Measurements from ENCODE around the gene TMPRSS4. TPM values are rescaled to one million over a fixed set of nuclear protein-coding genes. Genes with fewer than 3 reads are reported as not detected.

The TMPRSS4 gene
- total RNA-seq, 5 donors from 2014 or later (not counting 1 experiment from before 2014, with no cell fraction given), result 0.51 to 0.66 TPM; not detected in 3

GRCh38 chr11:118088531-118088930 is 11.7 kb downstream of the TMPRSS4 start:
- ChIA-PET POLR2A (no interaction called here), CTCF (no interaction called here)
- H3K4me1 ChIP-seq (ENCODE audit: control insufficient read depth in 1 of 2, extremely low read depth in 1 of 2, insufficient read depth in 2 of 2, low read length in 2 of 2), result no peaks in the 10 kb centered on the region
- H3K27me3 ChIP-seq (replicated peaks in 1 of 2; ENCODE audit: control insufficient read depth in 2 of 2, extremely low read depth in 1 of 2, insufficient read depth in 2 of 2, low read length in 1 of 2), result peaks cover 0 to 31% of the 10 kb centered on the region in 2 experiments
- H3K27ac ChIP-seq (ENCODE audit: low read length), result no peak overlapping the region
- Mint-ChIP-seq H3K9me3 (peaks cover 6 to 25% (median 10%) of the 10 kb centered on the region in 3 donors), H3K4me1 (peaks cover 0 to 3% (median 0%) of the 10 kb centered on the region in 3 donors), H3K36me3 (peaks cover 18% of the 10 kb centered on the region), H3K27ac (no peak overlapping the region), H3K27me3 (peaks cover 0 to 10% of the 10 kb centered on the region in 2 donors), H3K4me3 (no peak overlapping the region)
- H3K9me3 ChIP-seq, result no peaks in the 10 kb centered on the region
- WGBS (ENCODE audit: insufficient coverage), result 72% methylated on average over 2 of the region's 4 CpGs
- ATAC-seq (replicated peaks in 1 of 4) (no peak), DNase-seq (peak in 1 of 35 experiments; percentile 31)
- H3K4me3 ChIP-seq (ENCODE audit: control insufficient read depth in 1 of 2, extremely low read depth in 1 of 2, low read length in 1 of 2), result no peak overlapping the region
- no peaks in the 10 kb centered on the region for H3K36me3 ChIP-seq (ENCODE audit: control insufficient read depth in 2 of 2, extremely low read depth in 1 of 2, insufficient read depth in 1 of 2, low read length in 1 of 2)

- H3K4me1 ChIP-seq (ENCODE audit: control insufficient read depth in 1 of 2, extremely low read depth in 1 of 2, insufficient read depth in 2 of 2, low read length in 2 of 2), result no peaks in the 10 kb centered on the region
- ChIA-PET POLR2A (no interaction called here), CTCF (interaction anchor here in 1 of 2 donors (0.5 kb wide), 1 partner anchor 1323 kb away, joined by 5 read pairs; no protein-coding TSS in a partner anchor)
- H3K27ac Mint-ChIP-seq, result no peak overlapping the region
- no peak overlapping the region for H3K4me3 Mint-ChIP-seq
- ATAC-seq (replicated peaks in 1 of 4), result no peak
- H3K36me3 Mint-ChIP-seq, result peaks cover 18% of the 10 kb centered on the region
- H3K4me3 ChIP-seq (ENCODE audit: control insufficient read depth in 1 of 2, extremely low read depth in 1 of 2, low read length in 1 of 2), result no peak overlapping the region
- H3K9me3 Mint-ChIP-seq, result peaks cover 6 to 25% (median 10%) of the 10 kb centered on the region in 3 donors
- peaks cover 0 to 30% of the 10 kb centered on the region in 2 experiments for H3K27me3 ChIP-seq (replicated peaks in 1 of 2; ENCODE audit: control insufficient read depth in 2 of 2, extremely low read depth in 1 of 2, insufficient read depth in 2 of 2, low read length in 1 of 2)
- H3K36me3 ChIP-seq (ENCODE audit: control insufficient read depth in 2 of 2, extremely low read depth in 1 of 2, insufficient read depth in 1 of 2, low read length in 1 of 2), result no peaks in the 10 kb centered on the region
- no peak for DNase-seq
- WGBS (ENCODE audit: insufficient coverage), result 92% methylated on average over 6 of the region's 7 CpGs
- no peaks in the 10 kb centered on the region for H3K9me3 ChIP-seq
- H3K4me1 Mint-ChIP-seq, result no peaks in the 10 kb centered on the region
- no peak overlapping the region for H3K27ac ChIP-seq (ENCODE audit: low read length)
- H3K27me3 Mint-ChIP-seq, result peaks cover 0 to 10% of the 10 kb centered on the region in 2 donors
These were observed 13.8 kb downstream of the TMPRSS4 start for GRCh38 chr11:118090545-118091162.

GRCh38 chr11:118091690-118092089 is 14.8 kb downstream of the TMPRSS4 start:
- H3K4me1 Mint-ChIP-seq, result no peaks in the 10 kb centered on the region
- DNase-seq (no peak), ATAC-seq (replicated peaks in 1 of 4) (no peak)
- Histone ChIP-seq H3K27me3 (replicated peaks in 1 of 2; ENCODE audit: control insufficient read depth in 2 of 2, extremely low read depth in 1 of 2, insufficient read depth in 2 of 2, low read length in 1 of 2) (peaks cover 0 to 29% of the 10 kb centered on the region in 2 experiments), H3K4me3 (ENCODE audit: control insufficient read depth in 1 of 2, extremely low read depth in 1 of 2, low read length in 1 of 2) (no peak overlapping the region), H3K4me1 (ENCODE audit: control insufficient read depth in 1 of 2, extremely low read depth in 1 of 2, insufficient read depth in 2 of 2, low read length in 2 of 2) (no peaks in the 10 kb centered on the region), H3K9me3 (no peaks in the 10 kb centered on the region), H3K27ac (ENCODE audit: low read length) (no peak overlapping the region), H3K36me3 (ENCODE audit: control insufficient read depth in 2 of 2, extremely low read depth in 1 of 2, insufficient read depth in 1 of 2, low read length in 1 of 2) (no peaks in the 10 kb centered on the region)
- H3K27me3 Mint-ChIP-seq, result peaks cover 0 to 10% of the 10 kb centered on the region in 2 donors
- H3K27ac Mint-ChIP-seq, result no peak overlapping the region
- no peak overlapping the region for H3K4me3 Mint-ChIP-seq
- peaks cover 6 to 25% (median 7%) of the 10 kb centered on the region in 3 donors for H3K9me3 Mint-ChIP-seq
- POLR2A ChIA-PET, result no interaction called here
- peaks cover 18% of the 10 kb centered on the region for H3K36me3 Mint-ChIP-seq
- CTCF ChIA-PET, result no interaction called here
- WGBS (ENCODE audit: insufficient coverage), result 86% methylated on average over 6 of the region's 6 CpGs

- H3K27me3 Mint-ChIP-seq, result peaks cover 0 to 16% of the 10 kb centered on the region in 2 donors
- peaks cover 0 to 13% (median 2%) of the 10 kb centered on the region in 3 donors for H3K9me3 Mint-ChIP-seq
- H3K27ac Mint-ChIP-seq, result no peak overlapping the region
- WGBS (ENCODE audit: insufficient coverage), result 47% methylated on average over 4 of the region's 8 CpGs
- no peak overlapping the region for H3K4me3 ChIP-seq (ENCODE audit: control insufficient read depth in 1 of 2, extremely low read depth in 1 of 2, low read length in 1 of 2)
- DNase-seq (no peak), ATAC-seq (replicated peaks in 1 of 4) (no peak)
- H3K36me3 ChIP-seq (ENCODE audit: control insufficient read depth in 2 of 2, extremely low read depth in 1 of 2, insufficient read depth in 1 of 2, low read length in 1 of 2), result no peaks in the 10 kb centered on the region
- peaks cover 0 to 21% of the 10 kb centered on the region in 2 experiments for H3K27me3 ChIP-seq (replicated peaks in 1 of 2; ENCODE audit: control insufficient read depth in 2 of 2, extremely low read depth in 1 of 2, insufficient read depth in 2 of 2, low read length in 1 of 2)
- no peaks in the 10 kb centered on the region for H3K9me3 ChIP-seq
- H3K4me3 Mint-ChIP-seq, result no peak overlapping the region
- no peak overlapping the region for H3K27ac ChIP-seq (ENCODE audit: low read length)
- ChIA-PET POLR2A (no interaction called here), CTCF (no interaction called here)
- no peaks in the 10 kb centered on the region for H3K4me1 ChIP-seq (ENCODE audit: control insufficient read depth in 1 of 2, extremely low read depth in 1 of 2, insufficient read depth in 2 of 2, low read length in 2 of 2)
- H3K4me1 Mint-ChIP-seq, result no peaks in the 10 kb centered on the region
- H3K36me3 Mint-ChIP-seq, result peaks cover 5% of the 10 kb centered on the region
These were observed 16.2 kb downstream of the TMPRSS4 start for GRCh38 chr11:118092907-118093571.

GRCh38 chr11:118095493-118095892 is 18.6 kb downstream of the TMPRSS4 start:
- H3K4me3 ChIP-seq (ENCODE audit: control insufficient read depth in 1 of 2, extremely low read depth in 1 of 2, low read length in 1 of 2), result no peak overlapping the region
- DNase-seq (no peak), ATAC-seq (replicated peaks in 1 of 4) (no peak)
- POLR2A ChIA-PET, result no interaction called here
- H3K27ac Mint-ChIP-seq, result no peak overlapping the region
- H3K27me3 ChIP-seq (replicated peaks in 1 of 2; ENCODE audit: control insufficient read depth in 2 of 2, extremely low read depth in 1 of 2, insufficient read depth in 2 of 2, low read length in 1 of 2), result peaks cover 0 to 14% of the 10 kb centered on the region in 2 experiments
- no peak overlapping the region for H3K4me3 Mint-ChIP-seq
- no peaks in the 10 kb centered on the region for H3K36me3 Mint-ChIP-seq
- no peaks in the 10 kb centered on the region for H3K4me1 ChIP-seq (ENCODE audit: control insufficient read depth in 1 of 2, extremely low read depth in 1 of 2, insufficient read depth in 2 of 2, low read length in 2 of 2)
- peaks cover 0 to 12% of the 10 kb centered on the region in 2 donors for H3K27me3 Mint-ChIP-seq
- no peaks in the 10 kb centered on the region for H3K9me3 Mint-ChIP-seq
- no peaks in the 10 kb centered on the region for H3K9me3 ChIP-seq
- CTCF ChIA-PET, result no interaction called here
- WGBS (ENCODE audit: insufficient coverage), result 60% methylated on average over 4 of the region's 4 CpGs
- H3K36me3 ChIP-seq (ENCODE audit: control insufficient read depth in 2 of 2, extremely low read depth in 1 of 2, insufficient read depth in 1 of 2, low read length in 1 of 2), result no peaks in the 10 kb centered on the region
- H3K4me1 Mint-ChIP-seq, result no peaks in the 10 kb centered on the region
- H3K27ac ChIP-seq (ENCODE audit: low read length), result no peak overlapping the region

GRCh38 chr11:118095967-118096367 is 19.1 kb downstream of the TMPRSS4 start:
- Mint-ChIP-seq H3K27ac (no peak overlapping the region), H3K4me3 (no peak overlapping the region), H3K36me3 (no peaks in the 10 kb centered on the region), H3K4me1 (no peaks in the 10 kb centered on the region), H3K9me3 (no peaks in the 10 kb centered on the region), H3K27me3 (peaks cover 0 to 12% of the 10 kb centered on the region in 2 donors)
- H3K27me3 ChIP-seq (replicated peaks in 1 of 2; ENCODE audit: control insufficient read depth in 2 of 2, extremely low read depth in 1 of 2, insufficient read depth in 2 of 2, low read length in 1 of 2), result peaks cover 0 to 17% of the 10 kb centered on the region in 2 experiments
- ChIA-PET POLR2A (no interaction called here), CTCF (no interaction called here)
- H3K36me3 ChIP-seq (ENCODE audit: control insufficient read depth in 2 of 2, extremely low read depth in 1 of 2, insufficient read depth in 1 of 2, low read length in 1 of 2), result no peaks in the 10 kb centered on the region
- ATAC-seq (replicated peaks in 1 of 4) (no peak), DNase-seq (no peak)
- 100% methylated on average over 1 of the region's 1 CpG for WGBS (ENCODE audit: insufficient coverage)
- H3K27ac ChIP-seq (ENCODE audit: low read length), result no peak overlapping the region
- no peak overlapping the region for H3K4me3 ChIP-seq (ENCODE audit: control insufficient read depth in 1 of 2, extremely low read depth in 1 of 2, low read length in 1 of 2)
- no peaks in the 10 kb centered on the region for H3K4me1 ChIP-seq (ENCODE audit: control insufficient read depth in 1 of 2, extremely low read depth in 1 of 2, insufficient read depth in 2 of 2, low read length in 2 of 2)
- H3K9me3 ChIP-seq, result no peaks in the 10 kb centered on the region
